HG02623 (cell line): ENCODE results near the gene DACT2.
"Not testable (repeated sequence)": the region's sequence is repeated elsewhere in the genome, so short reads cannot be mapped to it uniquely, and the experiment has no call there.

Experiments used
- ATAC-seq: cut with Tn5 transposase; IDR thresholded peaks from one replicate; pipeline ENCODE4 v1.9.1; 2021; ENCODE audit warnings: moderate library complexity; ENCODE audit not compliant: unreplicated experiment

The DACT2 gene, protein sequence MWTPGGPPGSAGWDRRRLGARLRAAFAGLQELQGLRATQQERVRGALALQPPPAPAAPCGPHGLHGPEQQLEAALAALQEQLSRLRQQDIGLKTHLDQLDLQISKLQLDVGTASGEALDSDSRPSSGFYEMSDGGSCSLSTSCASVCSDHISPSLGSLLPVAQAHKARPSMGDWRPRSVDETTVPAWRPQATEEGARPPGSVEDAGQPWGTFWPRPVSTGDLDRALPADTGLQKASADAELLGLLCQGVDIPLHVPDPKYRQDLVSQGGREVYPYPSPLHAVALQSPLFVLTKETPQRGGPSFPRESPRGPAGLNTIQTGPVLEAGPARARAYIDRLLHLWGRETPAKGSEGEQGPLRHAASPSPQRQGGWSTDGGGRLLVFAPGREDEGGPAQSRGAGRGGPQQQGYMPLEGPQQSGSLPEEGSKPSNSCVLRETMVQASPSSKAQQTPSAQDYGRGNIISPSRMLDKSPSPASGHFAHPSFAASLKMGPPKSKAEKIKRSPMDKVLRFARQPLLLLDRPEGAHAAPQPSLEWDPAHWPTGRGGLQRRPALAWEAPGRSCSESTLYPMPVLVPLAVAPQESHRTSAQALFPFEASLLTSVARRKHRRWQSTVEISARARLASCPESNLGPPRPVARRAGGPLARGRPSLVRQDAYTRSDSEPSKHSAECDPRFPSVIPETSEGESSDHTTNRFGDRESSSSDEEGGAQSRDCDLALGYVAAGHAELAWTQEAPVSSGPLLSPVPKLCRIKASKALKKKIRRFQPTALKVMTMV

DNA sequence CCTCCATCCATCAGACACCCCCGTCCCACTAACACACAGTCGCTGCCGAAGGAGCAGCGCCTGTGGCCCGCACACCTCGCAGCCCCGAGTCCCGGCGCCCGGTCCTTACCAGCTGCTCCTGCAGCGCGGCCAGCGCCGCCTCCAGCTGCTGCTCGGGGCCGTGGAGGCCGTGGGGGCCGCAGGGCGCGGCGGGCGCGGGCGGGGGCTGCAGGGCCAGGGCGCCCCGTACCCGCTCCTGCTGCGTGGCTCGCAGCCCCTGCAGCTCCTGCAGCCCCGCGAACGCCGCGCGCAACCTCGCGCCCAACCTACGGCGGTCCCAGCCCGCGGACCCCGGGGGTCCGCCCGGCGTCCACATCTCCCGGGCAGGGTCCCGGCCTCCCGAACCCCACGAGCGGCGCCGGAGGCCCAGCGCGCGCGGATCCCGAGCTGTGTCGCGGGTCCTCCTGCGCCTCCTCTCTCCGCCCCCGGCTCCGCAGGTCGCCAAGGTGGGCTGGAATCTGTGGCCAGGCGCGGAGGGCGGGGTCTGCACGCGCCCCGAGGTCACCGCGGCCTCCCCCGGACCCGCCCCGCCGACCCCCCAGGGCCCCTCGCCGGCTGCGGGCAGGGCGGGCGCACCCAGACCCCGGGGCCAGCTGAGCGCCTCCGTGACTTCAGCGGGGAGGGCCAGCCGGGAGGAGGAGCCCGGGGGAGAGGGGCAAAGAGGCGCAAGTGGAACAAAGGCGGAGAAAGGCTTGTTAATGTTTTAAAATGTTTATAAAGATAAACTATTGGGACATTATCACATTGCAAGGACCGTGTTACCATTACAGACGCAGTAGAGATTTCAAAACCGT lies at the start of gene DACT2:
TSS of gene DACT2 (minus strand) at position 499 of the 833 bp plus-strand sequence. CDS start at position 355, 144 bp downstream.
- no peak for ATAC-seq

GRCh38 chr6:168368936-168369335 lies 49.4 kb upstream of the DACT2 start:
- ATAC-seq, result no peak

GRCh38 chr6:168368066-168368820 lies 48.7 kb upstream of the DACT2 start:
- ATAC-seq, result no peak

DNA sequence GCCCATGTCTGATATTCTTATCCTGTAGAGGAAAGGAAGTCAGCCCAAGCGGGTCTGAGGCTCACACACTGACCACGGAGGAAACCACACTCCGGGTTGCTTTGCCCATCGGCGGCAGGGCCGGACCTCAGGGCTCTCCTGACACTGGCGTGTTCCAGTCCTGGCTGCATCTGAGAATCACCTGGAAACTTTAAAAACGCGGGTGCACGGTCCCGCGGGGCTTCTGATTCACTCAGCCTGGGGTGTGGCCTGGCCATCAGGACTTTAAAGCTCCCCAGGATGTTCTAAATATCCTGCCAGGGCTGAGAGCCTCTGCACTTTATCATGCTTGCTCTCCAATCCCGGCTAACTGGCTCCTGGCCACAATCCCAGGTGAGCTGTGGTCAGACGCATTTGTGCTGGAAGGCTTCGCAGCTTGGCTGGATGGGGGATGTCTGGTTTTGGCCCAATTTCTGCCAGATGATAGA lies 47.7 kb upstream of the DACT2 start:
- ATAC-seq, result no peak

DNA sequence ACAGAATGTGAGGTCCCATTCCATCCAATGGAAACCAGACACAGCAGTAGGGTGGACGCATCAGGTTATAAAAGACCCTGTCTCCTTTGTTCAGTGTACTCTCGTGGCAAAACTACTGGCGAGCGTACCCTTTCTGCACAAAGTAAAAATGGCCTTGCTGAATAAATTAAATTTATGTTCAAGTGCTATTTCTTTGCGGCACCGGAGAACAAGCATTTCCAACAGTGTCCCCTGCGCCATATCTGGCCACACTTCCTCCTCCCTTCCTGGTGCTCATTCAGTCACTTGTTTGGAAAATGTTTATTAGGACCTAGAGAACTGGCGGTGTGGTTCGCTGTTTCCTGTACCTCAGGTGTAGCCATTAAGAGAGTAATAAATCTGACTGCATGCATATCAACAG lies 46.9 kb upstream of the DACT2 start:
- no peak for ATAC-seq

DNA sequence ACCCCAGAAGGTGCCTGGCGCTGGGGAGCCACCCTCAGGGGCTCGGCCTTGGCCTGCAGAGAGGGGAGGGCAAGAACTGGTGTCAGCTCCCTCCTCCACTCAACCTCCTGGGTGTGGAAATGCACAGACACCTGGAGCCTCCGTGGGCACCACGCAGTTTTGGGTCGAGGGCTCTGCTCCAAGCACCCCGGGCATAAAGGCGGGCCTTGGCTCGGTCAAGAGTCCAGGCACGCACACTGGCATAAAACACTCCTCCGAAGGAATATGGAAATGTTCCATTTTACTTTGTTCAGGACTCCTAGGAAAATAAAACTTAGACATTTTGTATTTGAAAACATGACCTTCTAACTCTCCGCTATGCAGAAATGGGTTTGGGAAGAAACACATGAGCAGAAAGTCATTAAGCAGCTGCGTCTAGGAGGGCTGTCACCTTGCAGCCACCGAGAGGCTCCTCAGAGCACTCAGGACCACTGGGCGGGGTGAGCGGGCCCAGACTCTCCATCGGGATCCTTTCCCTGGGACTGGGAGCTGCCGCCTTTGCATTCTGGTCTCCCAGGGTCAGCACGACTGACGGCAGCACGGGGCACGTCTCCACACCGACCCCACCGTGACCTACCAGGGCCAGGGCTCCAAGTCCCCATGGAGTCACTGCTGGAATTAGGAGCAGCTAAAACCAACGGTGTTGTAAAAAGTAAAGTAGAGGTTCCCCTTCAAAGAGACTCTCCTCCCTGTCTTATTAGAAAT lies 46.0 kb upstream of the DACT2 start:
- no peak for ATAC-seq

GRCh38 chr6:168364793-168365421 lies 45.3 kb upstream of the DACT2 start:
- no peak for ATAC-seq

GRCh38 chr6:168363811-168364792 lies 44.5 kb upstream of the DACT2 start:
- ATAC-seq, result no peak

- ATAC-seq, result no peak
These were observed 43.7 kb upstream of the DACT2 start for GRCh38 chr6:168363302-168363701.

DNA sequence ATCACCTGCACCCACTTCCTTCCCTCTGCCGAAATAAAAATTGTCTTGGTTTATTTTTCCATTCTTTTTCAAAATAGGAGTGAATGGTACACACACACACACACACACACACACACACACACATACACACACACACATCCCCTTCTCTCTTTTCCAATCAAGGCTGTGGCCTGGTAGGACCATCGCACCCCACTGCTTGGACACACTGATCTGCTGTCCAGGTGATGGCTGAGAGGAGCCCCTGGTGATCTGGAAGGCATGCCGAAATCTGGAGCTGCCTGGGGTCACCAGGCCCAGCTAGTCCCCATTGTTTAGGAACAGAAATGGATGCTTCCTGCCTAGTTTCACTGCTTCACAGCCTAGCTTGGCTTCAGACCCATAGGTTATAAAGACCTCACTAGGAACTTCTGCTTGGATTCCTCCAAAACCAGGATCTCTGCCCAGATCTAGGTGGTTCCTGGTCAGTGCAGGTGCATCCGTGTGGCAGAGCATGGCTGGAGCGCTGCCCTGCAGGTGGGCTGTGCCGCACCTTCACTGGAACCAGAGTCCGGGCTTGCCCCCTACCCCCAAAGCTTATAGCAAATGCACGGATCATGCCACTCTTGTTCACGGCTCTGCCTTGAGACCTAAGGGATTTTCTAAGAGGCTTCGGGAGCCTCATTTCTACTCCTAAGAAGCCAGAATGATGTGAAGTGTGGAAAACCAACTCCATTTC lies 42.9 kb upstream of the DACT2 start:
- no peak for ATAC-seq

DNA sequence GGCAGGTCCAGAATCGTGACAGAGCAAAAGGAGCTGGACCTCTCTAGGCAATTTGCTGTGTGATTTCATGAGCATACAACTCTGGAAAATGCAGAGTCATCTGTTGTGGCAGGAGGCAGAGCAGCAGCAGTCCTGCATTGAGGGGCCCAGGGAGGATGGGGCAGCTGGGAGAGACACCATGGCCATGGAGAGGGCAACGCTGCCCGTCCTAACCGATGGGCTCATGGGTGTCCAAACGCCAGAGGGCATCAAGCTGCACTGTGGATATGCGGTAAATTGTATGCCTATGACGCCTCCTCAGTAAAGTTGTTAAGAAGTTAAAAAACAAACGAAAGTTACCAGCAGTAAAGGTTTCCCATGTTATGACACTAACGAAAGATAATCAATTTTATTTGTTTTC lies 42.2 kb upstream of the DACT2 start:
- no peak for ATAC-seq

GRCh38 chr6:168359794-168360193 lies 40.2 kb upstream of the DACT2 start:
- ATAC-seq, result no peak

- ATAC-seq, result no peak
These were observed 39.4 kb upstream of the DACT2 start for GRCh38 chr6:168358842-168359420.

DNA sequence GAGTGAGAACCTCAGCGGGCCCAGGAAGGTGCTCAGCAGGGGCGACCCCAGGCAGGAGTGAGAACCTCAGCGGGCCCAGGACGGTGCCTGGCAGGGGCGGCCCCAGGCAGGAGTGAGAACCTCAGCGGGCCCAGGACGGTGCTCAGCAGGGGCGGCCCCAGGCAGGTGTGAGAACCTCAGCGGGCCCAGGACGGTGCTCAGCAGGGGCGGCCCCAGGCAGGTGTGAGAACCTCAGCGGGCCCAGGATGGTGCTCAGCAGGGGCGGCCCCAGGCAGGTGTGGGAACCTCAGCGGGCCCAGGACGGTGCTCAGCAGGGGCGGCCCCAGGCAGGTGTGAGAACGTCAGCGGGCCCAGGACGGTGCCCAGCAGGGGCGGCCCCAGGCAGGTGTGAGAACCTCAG lies 37.3 kb upstream of the DACT2 start:
- ATAC-seq, result not testable (repeated sequence)

GRCh38 chr6:168355716-168356522 lies 36.3 kb upstream of the DACT2 start:
- no peak for ATAC-seq

GRCh38 chr6:168354338-168354737 lies 34.8 kb upstream of the DACT2 start:
- no peak for ATAC-seq
